H1 (cell line): Measurements from ENCODE around the gene FAM83F. TPM values are rescaled to one million over a fixed set of nuclear protein-coding genes. Genes with fewer than 3 reads are reported as not detected.

Experiments used
- CTCF ChIA-PET: fragments of 300-600 bp; sonication (Branson Sonifier 250); formaldehyde crosslinking; loops from one replicate; lab custom pipeline; 2021; ENCODE audit not compliant: partially characterized antibody; lab: Charles Lee
- POLR2A ChIA-PET: fragments of 300-600 bp; sonication (Branson Sonifier 250); formaldehyde crosslinking; loops from one replicate; lab custom pipeline; 2021; ENCODE audit warnings: inconsistent platforms; ENCODE audit not compliant: partially characterized antibody; lab: Charles Lee
- DNase-seq, 2 experiments: peaks; one replicate each; pipeline versions ENCODE4 v3.0.0 to v3.0.0-alpha.2; 2010 to 2022; ENCODE audit warnings: low spot score in 2 of 2, low read depth in 1 of 2, mixed read lengths in 1 of 2
- FAIRE-seq: peaks from 2 replicates; lab custom pipeline; 2011; peaks lifted over from hg19 to GRCh38; lab: Jason Lieb, UNC
- H2AFZ ChIP-seq: 2 replicates; pipeline ENCODE4 v1.8.1; 2012; ENCODE audit warnings: low read length, inconsistent platforms
- H2AK5ac ChIP-seq: 2 replicates; pipeline ENCODE4 v1.6.1; 2013; ENCODE audit warnings: low read depth, low read length
- H2BK120ac ChIP-seq: replicated peaks from 2 replicates; pipeline ENCODE3; 2013; ENCODE audit warnings: low read depth, low read length, inconsistent platforms
- H2BK12ac ChIP-seq: 2 replicates; pipeline ENCODE4 v1.6.1; 2013; ENCODE audit warnings: low read depth, low read length
- H2BK15ac ChIP-seq: 2 replicates; pipeline ENCODE4 v1.6.1; 2013; ENCODE audit warnings: low read length
- H2BK20ac ChIP-seq: 2 replicates; pipeline ENCODE4 v1.6.1; 2013; ENCODE audit warnings: low read length
- H2BK5ac ChIP-seq: 2 replicates; pipeline ENCODE4 v1.6.1; 2013; ENCODE audit warnings: low read depth, low read length
- H3K14ac ChIP-seq: 2 replicates; pipeline ENCODE4 v1.6.1; 2013; ENCODE audit warnings: inconsistent platforms; ENCODE audit not compliant: insufficient read length
- H3K18ac ChIP-seq: 2 replicates; pipeline ENCODE4 v1.6.1; 2013; ENCODE audit warnings: low read length; ENCODE audit errors: extremely low read depth
- H3K23ac ChIP-seq: 2 replicates; pipeline ENCODE4 v1.6.1; 2013; ENCODE audit warnings: inconsistent platforms; ENCODE audit not compliant: insufficient read length
- H3K23me2 ChIP-seq: 2 replicates; pipeline ENCODE4 v1.6.1; 2013; ENCODE audit warnings: low read depth, low read length
- H3K27ac ChIP-seq: 2 replicates; pipeline ENCODE4 v1.6.1; 2011; ENCODE audit warnings: low read depth, low read length, inconsistent platforms
- H3K27me3 ChIP-seq, 4 experiments: replicated peaks in 1 of 4; 1 replicate in 1 of 4; 2 replicates in 3 of 4; pipeline versions ENCODE4 v1.6.1 to v1.8.1; 2011 to 2013; ENCODE audit warnings: low read length in 3 of 4, mild to moderate bottlenecking in 3 of 4, inconsistent platforms in 2 of 4, mixed read lengths in 2 of 4, moderate library complexity in 1 of 4; ENCODE audit not compliant: control insufficient read depth in 3 of 4, insufficient read depth in 3 of 4; ENCODE audit errors: extremely low read depth in 1 of 4
- H3K36me3 ChIP-seq, 4 experiments: 2 replicates each; pipeline versions ENCODE4 v1.6.1 to v1.8.1; 2011 to 2013; ENCODE audit warnings: mild to moderate bottlenecking in 4 of 4, low read length in 3 of 4, moderate library complexity in 2 of 4, control low read depth in 1 of 4, inconsistent platforms in 1 of 4; ENCODE audit not compliant: insufficient read depth in 4 of 4, control insufficient read depth in 2 of 4
- H3K4ac ChIP-seq: replicated peaks from 2 replicates; pipeline ENCODE3; 2013; ENCODE audit warnings: low read length, low read depth, mixed read lengths, inconsistent platforms; ENCODE audit not compliant: insufficient read length
- H3K4me1 ChIP-seq, 4 experiments: replicated peaks in 1 of 4; 1 replicate in 1 of 4; 2 replicates in 3 of 4; pipeline versions ENCODE4 v1.6.1 to v1.8.1; 2011 to 2013; ENCODE audit warnings: low read length in 3 of 4, inconsistent platforms in 2 of 4, mixed read lengths in 1 of 4; ENCODE audit not compliant: insufficient read depth in 4 of 4, control insufficient read depth in 3 of 4
- H3K4me2 ChIP-seq, 2 experiments: 2 replicates each; pipeline versions ENCODE4 v1.6.1 to v1.8.1; 2011 to 2013; ENCODE audit warnings: low read depth in 2 of 2, low read length in 2 of 2, control low read depth in 1 of 2, inconsistent platforms in 1 of 2, mild to moderate bottlenecking in 1 of 2; ENCODE audit not compliant: insufficient read depth in 1 of 2
- H3K4me3 ChIP-seq, 4 experiments: fragments of 200-600, 300-600 bp in 1 of 4; sonication (generic), shearing (Covaris generic), sonication (Bioruptor Twin) in 1 of 4; 2 replicates each; pipeline versions ENCODE4 v1.5.1 to v1.8.1; 2011 to 2016; ENCODE audit warnings: low read length in 4 of 4, low read depth in 3 of 4, control low read depth in 2 of 4, inconsistent platforms in 2 of 4, mild to moderate bottlenecking in 2 of 4, mixed read lengths in 1 of 4, moderate library complexity in 1 of 4; ENCODE audit not compliant: insufficient read depth in 2 of 4; ENCODE audit errors: extremely low read depth in 1 of 4
- H3K56ac ChIP-seq: replicated peaks from 2 replicates; pipeline ENCODE3; 2013; ENCODE audit warnings: low read depth, mild to moderate bottlenecking, mixed read lengths, low read length, inconsistent platforms; ENCODE audit not compliant: insufficient read length
- H3K79me1 ChIP-seq: 2 replicates; pipeline ENCODE4 v1.6.1; 2013; ENCODE audit warnings: low read depth, low read length, control low read depth
- H3K79me2 ChIP-seq, 2 experiments: 2 replicates each; pipeline versions ENCODE4 v1.6.1 to v1.8.1; 2012 to 2013; ENCODE audit warnings: low read length in 2 of 2, mild to moderate bottlenecking in 2 of 2, inconsistent platforms in 1 of 2; ENCODE audit not compliant: insufficient read depth in 2 of 2, control insufficient read depth in 1 of 2
- H3K9ac ChIP-seq, 4 experiments: replicated peaks in 1 of 4; 1 replicate in 1 of 4; 2 replicates in 3 of 4; pipeline versions ENCODE4 v1.6.1 to v1.8.1; 2011 to 2013; ENCODE audit warnings: low read depth in 3 of 4, low read length in 3 of 4, control low read depth in 2 of 4, mild to moderate bottlenecking in 2 of 4, moderate library complexity in 2 of 4, inconsistent platforms in 1 of 4; ENCODE audit errors: extremely low read depth in 1 of 4
- H3K9me3 ChIP-seq, 2 experiments: 2 replicates each; pipeline versions ENCODE4 v1.6.1 to v1.8.1; 2012 to 2013; ENCODE audit warnings: mild to moderate bottlenecking in 2 of 2, moderate library complexity in 2 of 2, control low read depth in 1 of 2, inconsistent platforms in 1 of 2, low read depth in 1 of 2, low read length in 1 of 2, mixed read lengths in 1 of 2; ENCODE audit not compliant: insufficient read depth in 2 of 2
- H4K20me1 ChIP-seq, 2 experiments: replicated peaks in 1 of 2; 2 replicates each; pipeline versions ENCODE3 to v1.8.1; 2011 to 2013; ENCODE audit warnings: inconsistent platforms in 2 of 2, low read length in 2 of 2, mild to moderate bottlenecking in 1 of 2; ENCODE audit not compliant: insufficient read depth in 2 of 2, control insufficient read depth in 1 of 2
- H4K5ac ChIP-seq: 2 replicates; pipeline ENCODE4 v1.6.1; 2013; ENCODE audit warnings: low read length, low read depth, mixed read lengths, inconsistent platforms; ENCODE audit not compliant: insufficient read length
- H4K8ac ChIP-seq: 2 replicates; pipeline ENCODE4 v1.8.0; 2013; ENCODE audit warnings: mild to moderate bottlenecking, moderate library complexity, low read length, inconsistent platforms; ENCODE audit not compliant: insufficient read depth; ENCODE audit errors: extremely low read depth
- H4K91ac ChIP-seq: replicated peaks from 2 replicates; pipeline ENCODE3; 2013; ENCODE audit warnings: low read length, mixed read lengths, inconsistent platforms; ENCODE audit not compliant: insufficient read length
- CTBP2 ChIP-seq: IDR thresholded peaks from 2 replicates; pipeline ENCODE4 v1.7.0; 2011; ENCODE audit warnings: borderline replicate concordance, mild to moderate bottlenecking, moderate library complexity, mixed read lengths, low read length; ENCODE audit not compliant: insufficient read depth, insufficient read length
- EGR1 ChIP-seq: IDR thresholded peaks from 2 replicates; pipeline ENCODE4 v1.6.1; 2011; ENCODE audit warnings: low read depth, low read length, borderline replicate concordance
- EZH2 ChIP-seq: fragments of 200-600 bp; sonication (generic); IDR thresholded peaks from 2 replicates; pipeline ENCODE4 v1.7.1; 2012; ENCODE audit warnings: low read depth, mild to moderate bottlenecking, moderate library complexity, low read length, inconsistent platforms; ENCODE audit not compliant: severe bottlenecking
- HDAC2 ChIP-seq, 2 experiments: fragments of 300-600 bp in 1 of 2; sonication (generic) in 1 of 2; IDR thresholded peaks; 2 replicates each; pipeline ENCODE4 v1.6.1; 2011 to 2012; ENCODE audit warnings: low read depth in 2 of 2, low read length in 2 of 2, mild to moderate bottlenecking in 2 of 2, moderate library complexity in 2 of 2, borderline replicate concordance in 1 of 2, inconsistent platforms in 1 of 2
- MAX ChIP-seq: IDR thresholded peaks from 2 replicates; pipeline ENCODE4 v1.6.1; 2012; ENCODE audit warnings: inconsistent platforms
- NANOG ChIP-seq: IDR thresholded peaks from 2 replicates; pipeline ENCODE4 v1.6.1; 2011; ENCODE audit warnings: low read length, low read depth, mild to moderate bottlenecking, inconsistent platforms; ENCODE audit not compliant: insufficient read depth, poor library complexity, severe bottlenecking
- POLR2AphosphoS5 ChIP-seq: IDR thresholded peaks from 2 replicates; pipeline ENCODE4 v1.6.1; 2011; ENCODE audit warnings: low read depth, low read length
- RNF2 ChIP-seq: fragments of 200-900, 300-1000 bp; sonication (generic); IDR thresholded peaks from 2 replicates; pipeline ENCODE4 v1.7.1; 2016; ENCODE audit warnings: borderline replicate concordance, low read depth, mild to moderate bottlenecking, antibody characterized with exemption, low read length; ENCODE audit not compliant: poor library complexity, severe bottlenecking; ENCODE audit errors: missing control alignments
- SIRT6 ChIP-seq: IDR thresholded peaks from one replicate; pipeline ENCODE4 v1.7.1; 2012; ENCODE audit warnings: low read length, inconsistent platforms
- SIX5 ChIP-seq: IDR thresholded peaks from 2 replicates; pipeline ENCODE4 v1.6.1; 2011; ENCODE audit warnings: mild to moderate bottlenecking, low read depth, low read length
- TAF1 ChIP-seq: IDR thresholded peaks from 2 replicates; pipeline ENCODE4 v1.6.1; 2011; ENCODE audit warnings: mild to moderate bottlenecking, low read depth, low read length
- TAF7 ChIP-seq: optimal IDR thresholded peaks from 2 replicates; pipeline ENCODE3; 2011; ENCODE audit warnings: low read depth, mild to moderate bottlenecking, inconsistent platforms, low read length, moderate library complexity, borderline replicate concordance
- ZNF274 ChIP-seq: IDR thresholded peaks from 2 replicates; pipeline ENCODE4 v1.7.0; 2012; ENCODE audit warnings: low read length, borderline replicate concordance; ENCODE audit errors: extremely low read depth
- WGBS, 2 experiments: shearing (Covaris generic) in 1 of 2; methylation state at CpG; one replicate each; pipeline versions ENCODE4 v1.1.6 to v1.1.7; 2013 to 2015; ENCODE audit warnings: low lambda C conversion rate in 2 of 2, mixed read lengths in 2 of 2, inconsistent platforms in 1 of 2, low coverage in 1 of 2, missing lambda C conversion rate in 1 of 2; ENCODE audit not compliant: insufficient replicate concordance in 2 of 2, insufficient coverage in 1 of 2, insufficient read length in 1 of 2; ENCODE audit errors: extremely low coverage in 1 of 2, missing lambda C conversion rate in 1 of 2; 5-methylcytosine and 5-hydroxymethylcytosine counted together
- polyA plus RNA-seq, 7 experiments: library from polyadenylated mRNA; depleted of rRNA in 3 of 7; stranded (reverse) in 5 of 7; unstranded in 2 of 7; fragments of >200 nt in 5 of 7; fragments of 200-250 nt in 2 of 7; gene quantifications; 1 replicate in 5 of 7; 2 replicates in 1 of 7; 4 replicates in 1 of 7; pipeline versions ENCODE4 v1.2.1 to v1.2.3, GENCODE V29; 2011 to 2013; ENCODE audit warnings: missing spikeins in 2 of 7, mixed read lengths in 2 of 7
- total RNA-seq: library from RNA; stranded (reverse); fragmentation: NEBNext Ultra II Directional; extraction: Animal tissue kit (Norgen Biotek cat#: 25700); gene quantifications from 2 replicates; pipeline ENCODE4 v1.2.1, GENCODE V29; 2021

The FAM83F gene
- total and polyA plus RNA-seq, 2 of the 8 experiments (the other 6 are each of a cell fraction or from before 2014, with no cell fraction given): 8.6 to 18.9 TPM

- no peak overlapping the region for H2BK5ac ChIP-seq
- no peak overlapping the region for H3K4me3 ChIP-seq
- no peak overlapping the region for H4K5ac ChIP-seq
- H4K20me1 ChIP-seq: peaks cover 0 to 6% of the 10 kb centered on the region in 2 experiments
- POLR2A ChIA-PET: no interaction called here
- H3K4ac ChIP-seq: no peak overlapping the region
- H3K23me2 ChIP-seq: no peaks in the 10 kb centered on the region
- H3K14ac ChIP-seq: no peak overlapping the region
- no peak overlapping the region for H2AK5ac ChIP-seq
- no peak overlapping the region for H2AFZ ChIP-seq
- no peak overlapping the region for H2BK20ac ChIP-seq
- H3K79me2 ChIP-seq: no peaks in the 10 kb centered on the region; a peak in 1 of 4 replicates
- CTCF ChIA-PET: interaction anchor here (1.9 to 12.1 kb wide), 2 partner anchors 17 to 85 kb away, joined by 5 to 110 read pairs; no protein-coding TSS in a partner anchor
- peaks cover 0 to 20% (median 8%) of the 10 kb centered on the region in 4 experiments; a peak in 5 of 8 replicates for H3K36me3 ChIP-seq
- H4K91ac ChIP-seq: no peak overlapping the region
- no peak overlapping the region for H3K9ac ChIP-seq
- H3K79me1 ChIP-seq: no peaks in the 10 kb centered on the region
- H3K18ac ChIP-seq: no peak overlapping the region
- no peaks in the 10 kb centered on the region for H3K9me3 ChIP-seq
- DNase-seq (no peak), FAIRE-seq (no peak)
- 84% methylated on average over 9 of the region's 9 CpGs; no CpG with 5 or more reads in 1 of the 2 experiments for WGBS, 2 experiments
- H2BK15ac ChIP-seq: no peak overlapping the region
- H2BK12ac ChIP-seq: no peak overlapping the region
- no peak overlapping the region for H3K56ac ChIP-seq
- H2BK120ac ChIP-seq: no peak overlapping the region
- no peak overlapping the region for H3K27ac ChIP-seq
- H3K4me1 ChIP-seq: no peaks in the 10 kb centered on the region
- H3K27me3 ChIP-seq: no peaks in the 10 kb centered on the region
- H3K4me2 ChIP-seq: no peak overlapping the region
- H4K8ac ChIP-seq: no peak overlapping the region
- no peak overlapping the region for H3K23ac ChIP-seq
- TF ChIP-seq SIX5: no peak
- no peak for TF ChIP-seq TAF7
- no peak for TF ChIP-seq NANOG
- TF ChIP-seq EGR1: no peak
- no peak for TF ChIP-seq EZH2
- TF ChIP-seq SIRT6: no peak
- no peak for TF ChIP-seq POLR2AphosphoS5
- no peak for TF ChIP-seq RNF2
- TF ChIP-seq MAX: no peak
- no peak for TF ChIP-seq TAF1
- no peak for TF ChIP-seq HDAC2 (IDR thresholded peaks at IDR 0.05; ENCODE audit: borderline replicate concordance in 1 of 2, low read depth in 2 of 2, low read length in 2 of 2)
- no peak for TF ChIP-seq ZNF274
- no peak for TF ChIP-seq CTBP2
Observed at GRCh38 chr22:40019100-40019499, 24.3 kb downstream of the FAM83F start.
